Renal cortex interstitium (tissue), 15 donors: ENCODE measurements around the gene PSMB5. TPM values are rescaled to one million over a fixed set of nuclear protein-coding genes. Genes with fewer than 3 reads are reported as not detected.
A peak's percentile ranks its signal among the peaks of the same experiment; 100 is the strongest.

Experiments used
- DNase-seq, 11 donors: peaks; one replicate each; pipeline ENCODE4 v3.0.0-alpha.2; 2013; ENCODE audit warnings: low read depth in 9 of 11, low spot score in 4 of 11; ENCODE audit errors: extremely low read depth in 1 of 11
- long read RNA-seq, 16 experiments: transcript quantifications; one replicate each; lab custom pipeline, GENCODE V29; 2026
- polyA plus RNA-seq, 3 donors: library from polyadenylated mRNA; unstranded; fragments of 120-200 nt; gene quantifications; one replicate each; pipeline ENCODE4 v1.2.1, GENCODE V29; 2013; ENCODE audit not compliant: insufficient read length in 3 of 3

PSMB5 gene
- polyA plus RNA-seq = 100 to 1,000 TPM; 203 to 259 (median 237) TPM
- long read RNA-seq, donor 1, transcript PSMB5-205 (4 exons, 1,117 nt) = minor isoform, 5 of 126 reads
- long read RNA-seq, donor 1, transcript PSMB5-202 (3 exons, 1,294 nt) = major isoform, 73 of 126 reads
- long read RNA-seq, donor 1, partial matches to known transcripts = 42 of 126 reads
- long read RNA-seq, donor 1, other reads (novel, unspliced or antisense) = 0 of 126 reads
- long read RNA-seq, donor 2, transcript PSMB5-202 (3 exons, 1,294 nt) = major isoform, 76 of 114 reads
- long read RNA-seq, donor 2, partial matches to known transcripts = 27 of 114 reads
- long read RNA-seq, donor 2, other reads (novel, unspliced or antisense) = 5 of 114 reads
- long read RNA-seq, donor 3, transcript PSMB5-206 (3 exons, 444 nt) = minor isoform, 10 of 319 reads
- long read RNA-seq, donor 3, transcript PSMB5-202 (3 exons, 1,294 nt) = major isoform, 176 of 319 reads
- long read RNA-seq, donor 3, transcript PSMB5-205 (4 exons, 1,117 nt) = minor isoform, 5 of 319 reads
- long read RNA-seq, donor 3, partial matches to known transcripts = 111 of 319 reads
- long read RNA-seq, donor 3, other reads (novel, unspliced or antisense) = 12 of 319 reads
- long read RNA-seq, donor 4, transcript PSMB5-202 (3 exons, 1,294 nt) = major isoform, 117 of 177 reads
- long read RNA-seq, donor 4, partial matches to known transcripts = 53 of 177 reads
- long read RNA-seq, donor 4, other reads (novel, unspliced or antisense) = 0 of 177 reads
- long read RNA-seq, donor 5 = 0 reads
- long read RNA-seq, donor 6, transcript PSMB5-202 (3 exons, 1,294 nt) = major isoform, 96 of 160 reads
- long read RNA-seq, donor 6, transcript PSMB5-206 (3 exons, 444 nt) = minor isoform, 5 of 160 reads
- long read RNA-seq, donor 6, partial matches to known transcripts = 49 of 160 reads
- long read RNA-seq, donor 6, other reads (novel, unspliced or antisense) = 6 of 160 reads
- long read RNA-seq, donor 7, transcript PSMB5-202 (3 exons, 1,294 nt) = major isoform, 147 of 250 reads
- long read RNA-seq, donor 7, transcript PSMB5-206 (3 exons, 444 nt) = minor isoform, 9 of 250 reads
- long read RNA-seq, donor 7, transcript PSMB5-205 (4 exons, 1,117 nt) = minor isoform, 6 of 250 reads
- long read RNA-seq, donor 7, partial matches to known transcripts = 79 of 250 reads
- long read RNA-seq, donor 7, other reads (novel, unspliced or antisense) = 6 of 250 reads
- long read RNA-seq, donor 8 = 0 reads
- long read RNA-seq, donor 9, transcript PSMB5-202 (3 exons, 1,294 nt) = major isoform, 141 of 234 reads
- long read RNA-seq, donor 9, transcript PSMB5-206 (3 exons, 444 nt) = minor isoform, 6 of 234 reads
- long read RNA-seq, donor 9, partial matches to known transcripts = 83 of 234 reads
- long read RNA-seq, donor 9, other reads (novel, unspliced or antisense) = 0 of 234 reads
- long read RNA-seq, donor 10, transcript PSMB5-206 (3 exons, 444 nt) = minor isoform, 6 of 227 reads
- long read RNA-seq, donor 10, transcript PSMB5-202 (3 exons, 1,294 nt) = major isoform, 146 of 227 reads
- long read RNA-seq, donor 10, partial matches to known transcripts = 68 of 227 reads
- long read RNA-seq, donor 10, other reads (novel, unspliced or antisense) = 5 of 227 reads
- long read RNA-seq, donor 11, transcript PSMB5-202 (3 exons, 1,294 nt) = major isoform, 74 of 116 reads
- long read RNA-seq, donor 11, partial matches to known transcripts = 33 of 116 reads
- long read RNA-seq, donor 11, other reads (novel, unspliced or antisense) = 0 of 116 reads
- long read RNA-seq, donor 12, transcript PSMB5-202 (3 exons, 1,294 nt) = major isoform, 57 of 124 reads
- long read RNA-seq, donor 12, partial matches to known transcripts = 61 of 124 reads
- long read RNA-seq, donor 12, other reads (novel, unspliced or antisense) = 5 of 124 reads
- long read RNA-seq, donor 13 = 0 reads
- long read RNA-seq, donor 14, transcript PSMB5-202 (3 exons, 1,294 nt) = major isoform, 135 of 195 reads
- long read RNA-seq, donor 14, partial matches to known transcripts = 47 of 195 reads
- long read RNA-seq, donor 14, other reads (novel, unspliced or antisense) = 5 of 195 reads
- long read RNA-seq, donor 15, transcript PSMB5-202 (3 exons, 1,294 nt) = major isoform, 55 of 97 reads
- long read RNA-seq, donor 15, partial matches to known transcripts = 36 of 97 reads
- long read RNA-seq, donor 15, other reads (novel, unspliced or antisense) = 0 of 97 reads
- long read RNA-seq, donor 16, transcript PSMB5-206 (3 exons, 444 nt) = minor isoform, 13 of 462 reads
- long read RNA-seq, donor 16, transcript PSMB5-203 (3 exons, 900 nt) = minor isoform, 6 of 462 reads
- long read RNA-seq, donor 16, transcript PSMB5-202 (3 exons, 1,294 nt) = major isoform, 306 of 462 reads
- long read RNA-seq, donor 16, transcript PSMB5-205 (4 exons, 1,117 nt) = minor isoform, 6 of 462 reads
- long read RNA-seq, donor 16, partial matches to known transcripts = 123 of 462 reads
- long read RNA-seq, donor 16, other reads (novel, unspliced or antisense) = 6 of 462 reads

GRCh38 chr14:23034498-23035302 is at the start of gene PSMB5:
TSS of gene PSMB5 (minus strand) at chr14:23034900. CDS start at chr14:23034881, 19 bp downstream.
- DNase-seq = peak; percentile 81 to 98 (median 93)

- no peak for DNase-seq
Observed at GRCh38 chr14:23080474-23080873, 45.8 kb upstream of the PSMB5 start.

GRCh38 chr14:23079716-23080115 is 45.0 kb upstream of the PSMB5 start:
- DNase-seq = no peak

- no peak for DNase-seq
Observed at GRCh38 chr14:23078692-23079116, 44.0 kb upstream of the PSMB5 start.

- no peak for DNase-seq
Observed at GRCh38 chr14:23077962-23078361, 43.3 kb upstream of the PSMB5 start.

GRCh38 chr14:23076785-23077408 is 42.2 kb upstream of the PSMB5 start:
- no peak for DNase-seq

GRCh38 chr14:23074906-23075305 is 40.2 kb upstream of the PSMB5 start:
- DNase-seq = no peak

GRCh38 chr14:23071921-23072539 is 37.3 kb upstream of the PSMB5 start:
- DNase-seq = no peak

GRCh38 chr14:23071244-23071920 is 36.7 kb upstream of the PSMB5 start:
- peak in 9 of 11 donors; percentile 73 to 90 (median 84) for DNase-seq

GRCh38 chr14:23070262-23071129 is 35.8 kb upstream of the PSMB5 start:
- no peak for DNase-seq

- no peak for DNase-seq
Observed at GRCh38 chr14:23069413-23069806, 34.7 kb upstream of the PSMB5 start.

GRCh38 chr14:23068789-23069412 is 34.2 kb upstream of the PSMB5 start:
- peak; percentile 77 to 92 (median 87) for DNase-seq
